Measurements from ENCODE around the gene KCNS3. TPM values are rescaled to one million over a fixed set of nuclear protein-coding genes. Genes with fewer than 3 reads are reported as not detected.

Gene KCNS3
- total and polyA plus RNA-seq, 2 of the 13 experiments (the other 11 are each of a cell fraction or from before 2014, with no cell fraction given) = not detected

DNA sequence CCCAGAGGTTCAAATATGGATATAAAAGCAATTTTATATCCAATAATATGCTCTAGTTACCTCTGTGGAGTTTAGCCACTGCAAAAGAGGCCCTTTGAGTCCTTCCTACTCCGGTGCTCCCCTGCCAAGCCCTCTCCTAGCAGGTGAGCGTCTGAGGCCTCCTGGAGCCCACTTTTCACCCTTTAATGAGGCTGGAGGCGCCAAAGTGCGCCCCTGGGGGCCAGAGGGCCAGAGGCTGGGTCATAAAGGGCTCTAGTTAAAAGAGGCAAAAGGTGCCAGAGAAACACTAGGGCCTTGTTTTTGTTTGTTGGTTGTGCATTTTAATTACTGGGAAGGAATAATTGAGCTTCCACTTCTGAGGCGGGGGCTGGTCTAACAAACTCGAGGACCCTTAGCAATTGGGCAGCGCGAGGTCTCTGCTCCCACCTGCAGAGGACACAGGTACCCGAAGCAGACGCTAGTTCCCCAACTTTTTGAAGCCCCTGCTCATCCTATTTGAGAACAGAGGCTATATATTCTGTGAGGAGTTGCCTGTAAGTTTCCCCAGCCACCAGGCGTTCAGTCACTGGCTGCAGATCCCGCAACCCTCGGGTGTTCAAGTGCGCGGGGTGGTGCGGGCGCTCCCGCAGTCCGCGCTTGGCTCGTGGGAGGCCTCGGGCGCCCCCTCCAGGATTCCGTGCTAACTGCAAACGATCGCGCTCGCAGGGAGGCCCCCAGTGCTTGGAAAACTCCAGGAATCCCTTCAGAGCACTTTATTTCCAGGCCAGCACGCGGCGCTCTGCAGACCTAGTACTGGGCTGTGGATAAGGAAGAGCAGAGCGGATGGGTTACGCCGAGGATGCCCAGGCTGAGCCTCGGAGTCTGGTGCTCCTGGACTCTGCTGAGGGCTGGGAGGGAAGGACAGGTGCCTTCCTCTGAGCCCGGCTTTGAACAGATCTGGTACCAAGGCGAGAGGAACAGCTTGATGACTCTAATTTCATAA, 48.1 kb upstream of the KCNS3 start (continued):
- peak; percentile 72 for TF ChIP-seq PATZ1 (CRISPR knock-in tag; IDR thresholded peaks at IDR 0.05)
- TF ChIP-seq KLF15 (CRISPR knock-in tag; IDR thresholded peaks at IDR 0.05; ENCODE audit: borderline replicate concordance) = no peak
- no peak for TF ChIP-seq KMT2B (CRISPR knock-in tag; IDR thresholded peaks at IDR 0.05)
- 0 out of 2 replicates have a peak, but pooled peaks have one; percentile 23 for TF ChIP-seq ZNF720 (CRISPR knock-in tag; IDR thresholded peaks at IDR 0.05)
- peak; percentile 63; the same call in 1 of the 2 replicates for TF ChIP-seq FOXC1 (CRISPR knock-in tag; IDR thresholded peaks at IDR 0.05; ENCODE audit: borderline replicate concordance)
- peak; percentile 70 for TF ChIP-seq ZNF883 (CRISPR knock-in tag; IDR thresholded peaks at IDR 0.05; ENCODE audit: not compliant biosample characterization)
- TF ChIP-seq, protein P1, sequence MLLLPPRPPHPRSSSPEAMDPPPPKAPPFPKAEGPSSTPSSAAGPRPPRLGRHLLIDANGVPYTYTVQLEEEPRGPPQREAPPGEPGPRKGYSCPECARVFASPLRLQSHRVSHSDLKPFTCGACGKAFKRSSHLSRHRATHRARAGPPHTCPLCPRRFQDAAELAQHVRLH (CRISPR knock-in tag; IDR thresholded peaks at IDR 0.05; ENCODE audit: borderline replicate concordance, low read depth) = peak; percentile 56; the same call in 1 of the 2 replicates
- TF ChIP-seq ZNF101 (CRISPR knock-in tag; IDR thresholded peaks at IDR 0.05; ENCODE audit: borderline replicate concordance, low read depth) = no peak
- TF ChIP-seq SRSF4 (IDR thresholded peaks at IDR 0.05; ENCODE audit: low read depth, low read length, poor library complexity, severe bottlenecking) = no peak
- TF ChIP-seq FLYWCH1 (CRISPR knock-in tag; IDR thresholded peaks at IDR 0.05) = no peak
- no peak for TF ChIP-seq ZNF589 (CRISPR knock-in tag; conservative IDR thresholded peaks at IDR 0.05)
- no peak for TF ChIP-seq KDM6A (CRISPR knock-in tag; IDR thresholded peaks at IDR 0.05; ENCODE audit: low read depth)
- TF ChIP-seq ZNF549 (CRISPR knock-in tag; IDR thresholded peaks at IDR 0.05) = peak; percentile 44; the same call in 1 of the 2 replicates
- no peak for TF ChIP-seq ZNF382 (CRISPR knock-in tag; IDR thresholded peaks at IDR 0.05; ENCODE audit: borderline replicate concordance)
- no peak for TF ChIP-seq CAMTA2 (CRISPR knock-in tag; IDR thresholded peaks at IDR 0.05; ENCODE audit: borderline replicate concordance)
- no peak for TF ChIP-seq NFE2 (CRISPR knock-in tag; IDR thresholded peaks at IDR 0.05)
- TF ChIP-seq CBX1 (IDR thresholded peaks at IDR 0.05; ENCODE audit: low read depth) = no peak
- no peak for TF ChIP-seq ZKSCAN1 (IDR thresholded peaks at IDR 0.05; ENCODE audit: low read length)
- TF ChIP-seq ZNF775 (CRISPR knock-in tag; IDR thresholded peaks at IDR 0.05; ENCODE audit: borderline replicate concordance) = no peak
- TF ChIP-seq AHR (CRISPR knock-in tag; IDR thresholded peaks at IDR 0.05) = no peak; the same call in 1 of the 2 replicates
- TF ChIP-seq ZNF441 (CRISPR knock-in tag; IDR thresholded peaks at IDR 0.05; ENCODE audit: borderline replicate concordance) = 0 out of 2 replicates have a peak, but pooled peaks have one; percentile 62
- TF ChIP-seq ZMYM4 (CRISPR knock-in tag; IDR thresholded peaks at IDR 0.05) = peak; percentile 87
- no peak for TF ChIP-seq GFI1 (CRISPR knock-in tag; IDR thresholded peaks at IDR 0.05; ENCODE audit: borderline replicate concordance)
- peak; percentile 75; the same call in 1 of the 2 replicates for TF ChIP-seq ZNF614 (CRISPR knock-in tag; IDR thresholded peaks at IDR 0.05; ENCODE audit: borderline replicate concordance)
- TF ChIP-seq CCAR2 (optimal IDR thresholded peaks at IDR 0.05; ENCODE audit: low read depth, low read length) = no peak
- TF ChIP-seq, protein P2, sequence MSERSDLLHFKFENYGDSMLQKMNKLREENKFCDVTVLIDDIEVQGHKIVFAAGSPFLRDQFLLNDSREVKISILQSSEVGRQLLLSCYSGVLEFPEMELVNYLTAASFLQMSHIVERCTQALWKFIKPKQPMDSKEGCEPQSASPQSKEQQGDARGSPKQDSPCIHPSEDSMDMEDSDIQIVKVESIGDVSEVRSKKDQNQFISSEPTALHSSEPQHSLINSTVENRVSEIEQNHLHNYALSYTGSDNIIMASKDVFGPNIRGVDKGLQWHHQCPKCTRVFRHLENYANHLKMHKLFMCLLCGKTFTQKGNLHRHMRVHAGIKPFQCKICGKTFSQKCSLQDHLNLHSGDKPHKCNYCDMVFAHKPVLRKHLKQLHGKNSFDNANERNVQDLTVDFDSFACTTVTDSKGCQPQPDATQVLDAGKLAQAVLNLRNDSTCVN (CRISPR knock-in tag; IDR thresholded peaks at IDR 0.05; ENCODE audit: borderline replicate concordance) = 0 out of 2 replicates have a peak, but pooled peaks have one; percentile 51
- no peak for TF ChIP-seq ZNF660 (CRISPR knock-in tag; IDR thresholded peaks at IDR 0.05; ENCODE audit: borderline replicate concordance, low read depth)
